GM19043 (cell line): Measurements from ENCODE around the gene ADAMTS9.
A peak's percentile ranks its signal among the peaks of the same experiment; 100 is the strongest.

Source experiments
- ATAC-seq: cut with Tn5 transposase; IDR thresholded peaks from one replicate; pipeline ENCODE4 v1.9.1; 2021; ENCODE audit warnings: low read depth; ENCODE audit not compliant: unreplicated experiment

Gene ADAMTS9

DNA sequence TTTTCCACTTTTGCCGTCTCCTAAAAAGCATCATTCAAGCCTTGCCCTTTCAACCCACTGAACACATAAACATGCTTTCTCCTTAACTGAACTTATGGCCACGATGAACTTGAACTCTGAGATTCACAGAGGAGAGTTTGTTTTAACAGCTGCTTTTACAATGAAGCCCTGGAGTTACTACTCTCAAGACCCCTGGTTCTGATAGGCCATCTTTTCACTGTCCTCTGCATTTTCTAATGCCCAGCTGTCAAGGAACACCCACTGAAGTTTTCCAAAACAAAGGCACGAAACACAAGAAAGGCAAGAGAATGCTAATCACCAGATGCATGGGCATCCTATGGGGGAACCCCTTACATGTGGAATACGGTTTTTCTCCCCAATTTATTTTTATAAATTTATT is 100.8 kb downstream of the ADAMTS9 start:
- no peak for ATAC-seq

DNA sequence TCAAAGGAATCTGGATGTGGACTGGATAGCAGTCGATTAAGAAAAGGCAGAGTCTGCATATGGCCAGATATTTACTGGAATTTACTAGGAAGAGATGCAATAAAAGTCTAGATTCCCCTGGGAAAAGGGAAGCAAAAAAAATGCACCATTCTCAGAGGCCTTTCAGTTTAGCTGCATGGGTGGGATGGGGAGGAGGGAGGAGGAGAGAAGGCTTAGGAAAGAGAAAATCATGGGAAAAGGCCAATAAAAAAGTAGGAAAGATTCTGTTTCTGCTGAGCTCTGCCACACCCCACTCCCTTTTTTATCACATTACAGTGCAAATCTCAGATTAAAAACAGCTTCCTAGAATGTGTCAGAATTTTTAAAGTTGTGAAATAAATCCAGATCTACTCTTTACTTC is 103.6 kb downstream of the ADAMTS9 start:
- no peak for ATAC-seq

DNA sequence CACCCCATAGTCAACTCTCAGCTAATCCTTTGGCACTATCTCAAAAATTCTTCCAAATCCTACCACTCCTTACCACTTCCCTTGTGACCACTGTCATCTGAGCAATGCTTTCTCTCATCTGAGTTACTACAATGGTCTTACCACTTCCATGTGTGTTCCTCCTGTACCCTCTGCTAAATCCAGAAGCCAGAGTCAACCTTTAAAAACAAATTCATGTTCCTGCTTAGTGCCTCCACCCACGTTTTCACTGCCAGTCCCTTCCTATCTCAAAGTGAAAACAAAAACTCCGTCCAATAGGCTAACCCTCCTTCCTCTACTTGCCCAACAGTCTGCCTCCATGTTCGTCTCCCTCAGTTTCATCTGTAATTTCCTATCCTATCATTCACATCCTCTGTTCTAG is 109.0 kb downstream of the ADAMTS9 start:
- ATAC-seq: no peak

DNA sequence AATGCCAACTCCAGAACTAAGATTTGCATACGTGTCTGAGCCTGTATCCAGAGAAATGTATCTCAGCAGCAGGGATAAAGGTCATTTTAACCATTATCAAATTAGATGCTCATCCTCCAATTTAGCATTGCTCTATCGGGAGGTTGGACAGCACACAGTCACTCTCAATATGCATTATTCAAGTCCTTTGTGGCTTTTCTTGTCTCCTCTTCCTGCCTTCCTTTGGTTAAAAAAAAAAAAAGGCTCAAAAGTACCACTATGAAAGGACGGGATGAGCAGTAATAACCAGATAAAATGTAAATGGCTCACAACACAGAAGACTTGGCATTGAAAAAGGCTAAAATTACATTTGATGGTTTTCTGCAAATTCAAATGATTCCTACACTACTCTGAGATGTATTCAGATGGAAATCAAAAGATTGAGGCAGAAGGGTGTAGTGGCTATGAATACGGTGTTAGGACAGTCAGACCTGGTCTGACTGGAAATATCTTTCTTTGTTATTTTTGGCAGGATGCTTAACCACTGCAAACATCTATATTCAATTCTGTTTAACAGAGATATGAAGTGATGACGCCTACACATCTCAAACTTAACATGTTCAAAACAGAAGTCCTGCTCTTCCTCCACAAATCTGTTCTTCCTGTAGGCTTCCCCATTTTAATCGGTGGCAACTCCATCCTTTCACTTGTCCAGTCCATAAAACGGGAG is 109.6 kb downstream of the ADAMTS9 start:
- ATAC-seq: no peak

DNA sequence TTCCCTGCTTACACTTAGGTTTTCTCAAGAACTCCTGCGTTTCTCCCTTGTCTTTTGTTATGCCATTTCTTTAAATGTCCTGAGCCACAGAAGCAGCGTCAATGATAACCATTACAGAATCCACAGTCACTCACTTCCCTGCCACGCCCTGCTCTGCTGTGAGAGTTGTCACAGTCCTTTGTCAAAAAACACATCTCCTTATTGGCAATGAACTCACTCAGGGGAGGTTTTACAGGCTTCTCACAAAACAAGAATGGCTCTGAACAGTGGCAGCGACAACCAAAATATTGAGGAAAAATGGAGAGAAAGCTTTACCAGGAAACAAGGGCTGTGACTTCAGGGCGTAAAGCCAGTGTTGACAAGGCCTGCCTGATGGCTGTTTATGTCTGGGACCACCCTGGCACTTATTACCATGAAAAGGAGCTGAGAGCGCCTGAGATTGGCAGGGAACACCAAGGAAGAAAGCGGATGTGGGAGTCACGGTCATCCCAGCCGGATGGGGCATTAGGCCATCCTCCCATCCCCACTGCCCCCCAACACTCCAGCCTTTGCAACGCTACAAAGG is 111.5 kb downstream of the ADAMTS9 start:
- no peak for ATAC-seq

DNA sequence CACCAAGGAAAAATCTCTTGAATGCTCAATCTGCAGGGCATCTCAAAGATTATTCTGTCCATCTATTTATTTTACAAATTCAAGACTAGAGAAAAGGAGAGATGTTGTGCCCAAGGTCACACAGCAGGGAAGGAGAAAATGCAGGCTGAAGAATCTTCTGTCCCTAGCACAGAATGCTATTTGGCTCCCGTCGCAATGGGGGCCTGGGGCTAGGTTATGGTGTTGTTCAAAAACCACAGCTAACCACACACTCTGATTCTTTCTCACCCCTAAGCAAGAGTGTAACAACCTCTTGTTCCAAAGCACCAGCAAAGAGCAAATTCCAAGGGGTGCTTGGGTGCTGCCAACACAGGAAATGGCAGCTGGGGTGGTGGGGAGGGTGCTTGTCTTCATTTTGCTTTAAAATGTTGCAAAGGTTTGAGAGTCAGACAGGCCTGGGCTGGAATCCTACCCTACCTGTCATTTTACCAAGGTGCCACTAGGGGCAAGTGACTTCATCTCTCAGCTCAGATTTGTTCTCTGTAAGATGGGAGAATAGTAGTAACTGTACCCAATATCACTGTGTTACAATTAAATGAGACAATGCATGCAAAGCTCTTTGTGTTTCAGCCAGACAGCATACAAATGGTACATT is 112.5 kb downstream of the ADAMTS9 start:
- peak; percentile 79 for ATAC-seq

DNA sequence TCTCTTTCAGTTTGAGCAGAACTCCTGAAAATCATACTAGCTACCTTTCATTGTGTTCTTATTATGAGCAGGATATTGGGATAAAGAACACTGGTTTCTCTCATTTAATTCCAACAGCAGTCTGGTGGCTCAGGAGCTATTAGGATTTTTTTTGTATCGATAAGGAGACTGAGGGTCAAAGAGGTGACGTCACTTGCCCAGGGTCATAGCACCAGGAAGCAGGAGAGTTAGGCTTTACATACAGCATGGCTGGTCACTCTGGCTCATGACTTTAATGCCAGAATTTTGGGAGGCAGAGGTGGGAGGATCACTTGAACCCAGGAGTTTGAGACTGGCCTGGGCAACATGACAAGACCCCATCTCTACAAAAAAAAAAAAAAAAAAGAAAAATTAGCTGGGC is 113.6 kb downstream of the ADAMTS9 start:
- no peak for ATAC-seq

DNA sequence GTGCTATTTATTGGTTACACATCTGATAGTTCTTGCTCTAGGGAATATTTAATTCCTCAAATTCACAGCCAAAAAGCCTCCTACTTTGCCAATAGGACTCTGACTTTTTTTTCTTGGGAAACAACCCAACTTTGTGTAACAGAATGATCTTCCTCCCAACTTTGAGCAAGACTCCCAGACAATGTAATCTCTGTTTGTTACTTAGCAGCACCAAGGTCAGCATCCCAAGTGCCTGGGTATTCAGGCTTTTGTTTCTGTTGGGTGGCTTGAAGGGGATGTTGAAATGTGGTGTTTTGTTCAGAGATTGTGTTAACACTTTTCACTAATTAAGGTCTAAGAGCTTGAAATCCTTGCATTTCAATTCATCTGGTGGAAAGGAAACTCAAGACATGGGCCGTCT is 115.8 kb downstream of the ADAMTS9 start:
- ATAC-seq: no peak

DNA sequence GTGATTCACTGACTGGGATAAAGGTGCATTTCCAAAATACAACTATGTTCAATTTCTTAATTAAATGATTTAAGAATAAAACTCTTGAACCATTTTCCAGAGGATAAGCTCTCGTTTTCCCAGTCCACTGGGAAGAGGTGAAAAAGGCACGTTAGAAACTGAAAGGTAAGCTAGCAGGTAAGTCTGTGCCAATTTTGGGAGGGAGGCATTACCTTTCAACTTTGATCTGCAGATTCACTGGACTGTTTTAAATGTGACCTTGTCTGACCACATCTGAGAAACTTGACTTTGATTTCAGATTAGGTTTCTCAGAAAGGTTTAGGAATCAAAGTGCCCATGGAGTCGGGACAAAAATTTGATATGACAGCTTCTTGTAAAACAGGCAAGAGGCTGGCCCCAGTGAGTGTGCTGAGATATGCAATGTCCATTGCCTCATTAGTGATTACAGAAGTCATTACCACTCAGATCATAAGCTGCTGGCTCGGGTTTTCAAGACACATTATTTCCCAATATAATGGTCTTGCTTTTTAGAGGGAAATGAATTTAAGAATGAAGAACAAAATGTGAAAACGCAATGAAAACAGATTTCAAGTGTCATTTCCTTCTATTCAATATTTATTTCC is 118.8 kb downstream of the ADAMTS9 start:
- ATAC-seq: no peak

DNA sequence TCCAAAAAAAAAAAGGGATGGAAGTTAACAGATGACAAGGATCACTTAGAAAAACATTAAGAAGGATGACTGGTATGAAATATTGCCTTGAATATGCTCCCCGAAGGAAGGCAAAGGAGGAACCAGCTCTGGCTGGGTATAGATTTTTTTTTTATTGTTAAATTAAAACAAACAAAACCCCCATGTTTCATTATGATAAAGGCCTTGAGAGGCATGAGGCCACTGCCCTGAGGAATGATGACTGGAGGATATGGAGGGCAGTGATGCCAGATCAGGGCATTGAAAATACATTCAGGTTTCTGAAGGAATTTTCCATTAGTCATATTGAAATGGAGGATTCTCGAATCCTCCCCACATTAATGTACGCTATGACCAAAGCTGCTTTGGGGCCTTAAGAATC is 120.9 kb downstream of the ADAMTS9 start:
- no peak for ATAC-seq

DNA sequence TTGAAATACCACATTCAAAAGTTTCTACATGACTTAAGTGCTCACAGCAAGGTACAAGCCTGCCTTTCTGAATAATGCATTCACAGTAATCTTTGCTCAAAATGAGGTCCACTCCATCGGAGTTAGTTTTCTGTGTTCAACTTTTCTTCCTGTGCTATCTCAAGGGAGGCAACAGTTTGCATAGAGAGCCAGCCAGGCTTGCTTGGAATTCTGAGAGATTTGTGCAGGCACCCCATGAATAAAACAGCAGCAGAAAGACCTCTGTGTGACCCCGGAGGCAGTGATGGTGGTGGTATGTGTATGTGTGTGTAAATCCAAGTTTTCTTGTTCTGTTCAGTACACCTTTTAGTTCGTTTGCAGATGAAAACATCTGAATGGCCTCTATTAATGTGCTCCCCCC is 124.0 kb downstream of the ADAMTS9 start:
- ATAC-seq: no peak

DNA sequence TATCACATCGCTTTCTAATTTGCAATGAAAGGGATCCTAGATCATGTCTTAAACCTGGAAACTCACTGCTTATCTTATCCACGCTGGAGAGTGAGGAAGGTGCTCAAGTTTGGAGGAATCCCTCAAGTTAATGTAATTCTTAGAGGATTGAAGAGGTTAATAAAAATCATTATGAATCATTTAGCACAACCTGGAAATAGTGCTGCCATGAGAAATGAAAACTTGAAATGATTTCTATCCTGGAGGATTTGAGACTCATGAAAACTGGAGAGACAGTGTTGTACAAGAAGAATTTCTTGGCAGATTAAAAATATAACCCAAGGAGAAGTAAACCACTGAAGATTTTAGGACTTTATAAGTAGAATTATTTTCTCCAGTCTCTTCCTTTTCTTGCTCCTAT is 125.9 kb downstream of the ADAMTS9 start:
- ATAC-seq: no peak

DNA sequence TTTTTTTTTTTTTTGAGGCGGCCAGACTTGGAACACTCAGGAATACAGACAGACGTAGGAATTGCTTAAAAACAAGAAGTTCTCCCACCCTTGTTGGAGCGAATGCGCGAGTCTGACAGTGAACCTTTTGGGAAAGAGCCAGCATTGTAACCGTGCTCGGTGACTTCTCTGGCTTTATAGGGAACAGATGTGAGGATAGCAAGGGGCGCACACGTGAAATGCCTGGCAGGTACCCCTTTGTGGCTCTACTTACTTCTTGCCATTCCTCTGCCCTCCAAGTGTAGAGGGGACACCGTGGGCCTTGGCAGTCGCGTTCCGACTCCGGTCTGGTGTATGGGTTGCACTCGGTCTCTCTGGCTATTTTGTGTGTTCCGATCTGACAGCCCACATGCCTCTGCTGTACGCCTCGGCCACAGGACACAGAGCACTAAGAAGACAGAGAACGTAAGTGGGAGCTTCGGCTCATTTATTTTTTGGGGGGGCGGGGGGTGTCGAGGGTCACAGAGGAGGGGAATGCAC is 126.4 kb downstream of the ADAMTS9 start:
- ATAC-seq: no peak

DNA sequence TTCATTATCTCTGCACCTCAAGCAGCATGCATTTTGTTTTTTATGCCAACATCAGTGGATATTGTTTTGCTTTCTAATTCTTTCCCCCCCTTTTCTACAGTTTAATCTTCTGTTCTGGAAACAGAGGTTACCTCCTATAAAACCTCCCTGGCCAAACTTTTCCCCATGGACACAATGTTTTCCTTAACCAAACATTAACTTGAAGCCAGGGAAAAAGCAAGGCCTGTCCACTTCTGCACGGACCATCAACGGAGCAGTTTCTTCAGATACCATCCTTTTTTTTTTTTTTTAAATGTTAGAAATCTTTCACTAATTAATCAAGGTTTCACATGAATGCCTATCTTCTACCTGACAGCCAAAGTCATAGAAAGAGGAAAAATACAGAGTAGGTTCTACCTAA is 127.0 kb downstream of the ADAMTS9 start:
- no peak for ATAC-seq

DNA sequence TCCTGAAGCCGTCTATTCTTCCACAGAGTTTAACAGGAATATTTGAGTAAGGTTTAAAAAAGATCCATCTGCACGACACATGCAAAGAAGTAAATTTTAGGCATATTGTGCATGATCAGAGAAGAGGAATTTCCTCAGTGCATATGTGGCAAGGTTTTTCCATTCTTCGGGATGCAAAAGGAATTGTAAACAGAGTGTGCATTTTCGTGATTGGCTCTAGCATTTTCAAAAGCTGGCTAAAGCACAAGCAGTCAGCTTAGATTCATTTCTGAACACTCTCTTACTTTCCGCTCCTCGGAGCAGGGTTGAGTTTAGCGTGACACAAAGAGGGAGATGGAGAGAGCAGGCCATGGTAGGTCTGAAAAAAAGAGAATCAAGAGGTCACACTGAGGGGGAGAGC is 128.2 kb downstream of the ADAMTS9 start:
- no peak for ATAC-seq

DNA sequence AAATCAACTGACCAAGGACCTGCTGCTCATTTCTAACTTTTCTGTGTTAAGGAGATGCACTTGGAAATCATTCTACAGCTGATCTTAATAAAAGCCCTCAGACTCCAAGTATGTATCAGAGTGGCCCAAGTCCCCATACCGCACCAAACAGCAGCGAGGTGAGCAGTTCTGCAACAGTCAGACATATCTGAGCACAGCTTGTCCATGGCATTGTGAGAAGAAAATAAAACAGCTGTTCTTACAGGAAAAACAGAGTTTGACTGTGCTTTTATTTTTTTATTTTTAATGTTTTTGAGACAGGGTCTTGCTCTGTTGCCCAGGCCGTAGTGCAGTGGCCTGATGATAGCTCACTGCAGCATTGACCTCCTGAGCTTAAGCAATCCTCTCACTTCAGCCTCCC is 131.8 kb downstream of the ADAMTS9 start:
- no peak for ATAC-seq

DNA sequence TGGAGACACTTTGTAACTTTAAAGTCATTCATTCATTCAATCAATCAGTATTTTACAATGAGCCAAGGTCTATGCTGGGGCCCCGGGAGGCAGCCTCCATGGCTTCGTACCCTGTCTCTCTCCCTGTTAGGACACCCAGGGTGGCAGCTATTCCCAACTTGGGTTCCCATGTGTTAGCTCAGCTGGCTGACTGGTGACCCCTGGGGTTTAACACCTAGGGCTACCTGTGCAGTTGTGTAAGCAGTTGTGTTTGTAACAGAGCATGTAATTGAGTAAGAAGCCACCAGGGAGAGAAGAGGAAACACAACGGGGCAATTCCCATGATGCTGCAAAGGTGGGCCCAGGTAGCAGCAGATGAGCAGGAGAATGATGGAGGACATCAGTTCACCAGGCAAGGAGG is 132.4 kb downstream of the ADAMTS9 start:
- ATAC-seq: no peak

DNA sequence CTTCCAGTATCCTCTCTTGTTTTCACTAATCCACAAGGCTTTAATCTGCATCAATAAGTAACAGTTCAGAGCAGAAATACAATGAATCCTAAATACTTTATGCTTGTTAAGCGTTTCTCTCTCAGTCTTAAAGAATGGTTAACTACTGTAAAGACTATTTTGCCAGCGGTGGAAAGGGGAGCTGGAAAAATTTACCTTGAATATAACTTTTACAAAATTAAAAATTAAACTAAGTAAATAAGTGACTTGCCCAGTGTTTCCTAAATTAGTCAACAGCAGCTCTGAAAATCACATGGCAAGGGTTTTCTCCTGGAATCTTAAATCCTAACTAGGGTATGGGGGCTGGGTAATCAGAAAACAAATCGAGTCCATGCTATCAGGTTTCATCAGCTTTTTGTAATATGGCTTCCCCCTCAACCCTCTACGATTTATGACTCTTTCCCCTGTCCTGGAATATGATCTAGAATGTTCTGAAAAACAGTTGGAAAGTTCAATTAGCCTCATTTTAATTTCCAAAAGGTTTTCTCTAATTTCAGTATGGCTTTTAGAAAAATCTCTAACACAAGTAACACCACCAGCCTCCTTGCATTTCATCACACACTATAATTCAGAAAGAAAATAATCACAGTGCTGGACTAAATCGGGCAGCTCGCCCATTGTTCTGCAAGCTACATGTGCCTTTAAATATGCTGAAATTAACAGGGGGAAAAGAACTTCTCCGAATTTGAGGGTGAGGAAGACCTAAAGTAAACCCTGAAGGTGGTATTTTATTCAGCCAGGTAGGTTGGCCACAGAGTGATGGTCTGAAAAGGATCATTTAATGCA is 133.5 kb downstream of the ADAMTS9 start:
- no peak for ATAC-seq

DNA sequence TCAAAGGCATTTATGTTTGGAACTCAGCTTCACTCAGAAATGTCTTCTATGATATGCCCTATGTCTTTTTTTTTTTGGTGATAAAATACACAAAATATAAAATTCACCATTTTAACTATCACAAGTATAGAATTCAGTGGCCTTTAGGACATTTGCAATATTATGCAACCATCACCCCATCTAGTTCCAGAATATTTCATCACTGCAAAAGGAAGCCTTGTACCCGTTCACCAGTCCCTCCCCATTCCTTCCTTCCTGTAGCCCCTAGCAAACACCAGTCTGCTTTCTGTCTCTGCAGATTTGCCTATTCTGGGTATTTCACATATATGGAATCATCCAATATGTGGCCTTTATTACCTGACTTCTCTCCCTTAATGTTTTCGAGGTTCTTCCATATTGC is 134.8 kb downstream of the ADAMTS9 start:
- ATAC-seq: no peak

DNA sequence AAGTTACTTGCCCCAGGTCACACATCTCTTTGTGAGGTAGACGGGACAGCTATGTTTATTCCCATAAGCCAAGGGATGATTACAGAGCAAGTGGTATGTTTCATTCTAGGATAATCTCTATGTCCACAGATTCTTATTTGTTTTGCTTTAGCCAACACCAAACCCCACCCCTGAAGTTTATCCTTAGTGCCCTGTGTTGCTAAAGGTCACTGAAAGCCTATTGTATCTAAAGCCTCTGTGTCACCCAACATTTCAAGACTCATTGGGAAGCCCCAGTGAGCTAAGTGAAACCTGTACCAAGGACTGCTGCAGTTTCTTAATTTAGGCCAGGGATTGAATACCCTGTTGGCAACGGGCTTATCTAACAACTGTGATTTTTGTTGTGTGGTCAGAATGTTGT is 135.6 kb downstream of the ADAMTS9 start:
- no peak for ATAC-seq

DNA sequence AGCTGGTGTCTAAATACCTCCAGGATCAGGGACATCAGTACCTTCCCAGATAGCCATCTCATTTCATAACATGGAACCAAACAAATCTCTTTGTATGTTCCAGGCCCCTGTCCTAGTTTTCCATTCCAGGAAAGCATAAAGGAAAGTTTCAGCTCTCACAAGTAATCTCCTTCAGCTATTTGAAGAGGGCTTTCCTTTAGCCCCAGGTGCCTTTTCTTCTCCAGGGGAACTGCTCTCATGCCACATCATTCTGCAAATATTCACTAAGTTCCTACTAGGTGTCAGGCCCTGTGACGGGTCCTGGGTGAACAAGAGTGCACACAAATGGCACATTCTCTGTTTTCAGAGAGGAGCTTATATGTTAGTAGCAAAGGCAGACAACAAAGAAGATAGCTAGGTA is 136.1 kb downstream of the ADAMTS9 start:
- no peak for ATAC-seq
